GM13977 (cell line): ENCODE results near the gene HPS1.

Source experiments
- DNase-seq: peaks from one replicate; pipeline ENCODE4 v3.0.0; 2012; ENCODE audit warnings: low spot score
- CTCF ChIP-seq: IDR thresholded peaks from 2 replicates; pipeline ENCODE4 v1.5.1; 2012; ENCODE audit warnings: mild to moderate bottlenecking, control low read depth; ENCODE audit not compliant: insufficient read depth; ENCODE audit errors: extremely low read depth, missing control alignments
- in situ Hi-C: fragments of 300-500 bp; cut with MboI; formaldehyde crosslinking; loops from one replicate; pipeline ENCODE4 v1.12.0; 2022; ENCODE audit warnings: low sequenced_read_pairs, low pct_unique_long_range_greater_than_20kb, mixed read lengths, inconsistent platforms; ENCODE audit not compliant: unreplicated experiment

The HPS1 gene

GRCh38 chr10:98414932-98415730 lies 31.6 kb downstream of the HPS1 start, which contains the start of gene PYROXD2:
TSS of gene PYROXD2 (minus strand) at chr10:98415182. CDS start at chr10:98415135, 47 bp downstream.
- peak; percentile 84 for DNase-seq
- no peak for TF ChIP-seq CTCF
- in situ Hi-C loops: no loop called here

- DNase-seq: no peak
- in situ Hi-C loops: no loop called here
- no peak for TF ChIP-seq CTCF
Measured at GRCh38 chr10:98414578-98414931, 32.2 kb downstream of the HPS1 start.

- TF ChIP-seq CTCF: no peak
- in situ Hi-C loops: no loop called here
- no peak for DNase-seq
Measured at GRCh38 chr10:98411768-98412167, 35.0 kb downstream of the HPS1 start.

GRCh38 chr10:98411166-98411565 lies 35.6 kb downstream of the HPS1 start:
- in situ Hi-C loops: no loop called here
- TF ChIP-seq CTCF: no peak
- DNase-seq: no peak

GRCh38 chr10:98410759-98411158 lies 36.0 kb downstream of the HPS1 start:
- no peak for TF ChIP-seq CTCF
- in situ Hi-C loops: no loop called here
- DNase-seq: no peak

GRCh38 chr10:98410135-98410743 lies 36.5 kb downstream of the HPS1 start:
- TF ChIP-seq CTCF: no peak
- DNase-seq: no peak

More at GRCh38 chr10:98410135-98410743, 36.5 kb downstream of the HPS1 start:
- in situ Hi-C loops: no loop called here
